CD14-positive monocyte (primary cell): ENCODE measurements around the gene LRPPRC. TPM values are rescaled to one million over a fixed set of nuclear protein-coding genes. Genes with fewer than 3 reads are reported as not detected.

Experiments used
- DNase-seq, 3 donors: peaks; one replicate each; pipeline ENCODE4 v3.0.0-alpha.2; 2011 to 2022
- H2AFZ ChIP-seq: 2 replicates; pipeline ENCODE4 v1.6.0; 2012; ENCODE audit warnings: mild to moderate bottlenecking, low read depth, low read length, inconsistent platforms; ENCODE audit not compliant: insufficient read depth, poor library complexity, severe bottlenecking
- H3K27ac ChIP-seq, 2 donors: 1 replicate in 1 of 2; 2 replicates in 1 of 2; pipeline ENCODE4 v1.5.1; 2012 to 2013; ENCODE audit warnings: low read length in 2 of 2, control low read depth in 1 of 2, inconsistent platforms in 1 of 2, low read depth in 1 of 2, mild to moderate bottlenecking in 1 of 2
- H3K27me3 ChIP-seq, 2 donors: one replicate each; pipeline versions ENCODE4 v1.6.0 to v1.6.1; 2011 to 2013; ENCODE audit warnings: low read length in 2 of 2; ENCODE audit not compliant: control insufficient read depth in 2 of 2, insufficient read depth in 2 of 2
- H3K36me3 ChIP-seq, 2 donors: replicated peaks in 1 of 2; 1 replicate in 1 of 2; 2 replicates in 1 of 2; pipeline versions ENCODE4 v1.5.1 to v1.6.1; 2012 to 2013; ENCODE audit warnings: low read length in 2 of 2, control low read depth in 1 of 2, inconsistent platforms in 1 of 2, mild to moderate bottlenecking in 1 of 2; ENCODE audit not compliant: insufficient read depth in 2 of 2, control insufficient read depth in 1 of 2
- H3K4me1 ChIP-seq, 2 donors: 1 replicate in 1 of 2; 2 replicates in 1 of 2; pipeline versions ENCODE4 v1.5.1 to v1.6.1; 2012 to 2013; ENCODE audit warnings: low read length in 2 of 2, control low read depth in 1 of 2, inconsistent platforms in 1 of 2, mild to moderate bottlenecking in 1 of 2, moderate library complexity in 1 of 2; ENCODE audit not compliant: insufficient read depth in 2 of 2, control insufficient read depth in 1 of 2
- H3K4me2 ChIP-seq: replicated peaks from 2 replicates; pipeline ENCODE3; 2012; ENCODE audit warnings: low read length, moderate library complexity, mild to moderate bottlenecking; ENCODE audit not compliant: poor library complexity, severe bottlenecking; ENCODE audit errors: extremely low read depth
- H3K4me3 ChIP-seq, 3 experiments: fragments of 200-600 bp in 1 of 3; sonication (generic) in 1 of 3; replicated peaks in 1 of 3; 1 replicate in 2 of 3; 2 replicates in 1 of 3; pipeline ENCODE4 v1.5.1; 2011 to 2013; ENCODE audit warnings: low read length in 3 of 3, mild to moderate bottlenecking in 3 of 3, control low read depth in 2 of 3, low read depth in 2 of 3, inconsistent platforms in 1 of 3, moderate library complexity in 1 of 3
- H3K79me2 ChIP-seq: 2 replicates; pipeline ENCODE4 v1.6.0; 2012; ENCODE audit warnings: mild to moderate bottlenecking, control low read depth, inconsistent platforms, low read length, moderate library complexity; ENCODE audit not compliant: insufficient read depth
- H3K9ac ChIP-seq: 2 replicates; pipeline ENCODE4 v1.6.0; 2017; ENCODE audit warnings: low read length, mild to moderate bottlenecking; ENCODE audit not compliant: insufficient read depth, poor library complexity, severe bottlenecking
- H3K9me3 ChIP-seq, 2 donors: replicated peaks in 1 of 2; 1 replicate in 1 of 2; 2 replicates in 1 of 2; pipeline versions ENCODE4 v1.5.1 to v1.6.1; 2012 to 2013; ENCODE audit warnings: low read length in 2 of 2, control low read depth in 1 of 2; ENCODE audit not compliant: control insufficient read depth in 1 of 2, insufficient read depth in 1 of 2
- H4K20me1 ChIP-seq: 2 replicates; pipeline ENCODE4 v1.6.0; 2012; ENCODE audit warnings: mild to moderate bottlenecking, low read length, control low read depth, moderate library complexity; ENCODE audit not compliant: insufficient read depth
- H3K27ac Mint-ChIP-seq, 7 donors: one replicate each; pipeline ENCODE4 v1.8.0; 2020; ENCODE audit warnings: mild to moderate bottlenecking in 7 of 7, mixed read lengths in 7 of 7, moderate library complexity in 6 of 7, inconsistent platforms in 2 of 7
- H3K27me3 Mint-ChIP-seq, 3 donors: one replicate each; pipeline ENCODE4 v1.8.0; 2021 to 2022; ENCODE audit warnings: low read depth in 3 of 3, mild to moderate bottlenecking in 3 of 3, mixed read lengths in 3 of 3, moderate library complexity in 3 of 3, inconsistent platforms in 1 of 3
- H3K36me3 Mint-ChIP-seq, 2 donors: one replicate each; pipeline ENCODE4 v1.8.0; 2020; ENCODE audit warnings: mixed read lengths in 2 of 2, inconsistent platforms in 1 of 2, mild to moderate bottlenecking in 1 of 2
- H3K4me1 Mint-ChIP-seq: one replicate; pipeline ENCODE4 v1.8.0; 2020; ENCODE audit warnings: mild to moderate bottlenecking, mixed read lengths
- H3K4me3 Mint-ChIP-seq, 2 donors: one replicate each; pipeline ENCODE4 v1.8.0; 2020; ENCODE audit warnings: mild to moderate bottlenecking in 2 of 2, mixed read lengths in 2 of 2, moderate library complexity in 1 of 2
- H3K9me3 Mint-ChIP-seq, 7 donors: one replicate each; pipeline ENCODE4 v1.8.0; 2020 to 2022; ENCODE audit warnings: mixed read lengths in 7 of 7, mild to moderate bottlenecking in 6 of 7, moderate library complexity in 6 of 7, inconsistent platforms in 2 of 7
- CTCF ChIP-seq: fragments of 200-600 bp; IDR thresholded peaks from one replicate; pipeline ENCODE4 v1.8.0; 2022; ENCODE audit warnings: antibody characterized with exemption, mild to moderate bottlenecking
- WGBS: methylation state at CpG from one replicate; pipeline ENCODE4 v1.1.5; 2013; ENCODE audit warnings: missing lambda C conversion rate; ENCODE audit not compliant: insufficient coverage; 5-methylcytosine and 5-hydroxymethylcytosine counted together
- intact Hi-C, 2 donors: fragments of 100-400 bp; cut with micrococcal nuclease; formaldehyde crosslinking; loops; one replicate each; pipeline versions ENCODE4 v1.15.0 to v1.15.1; 2023
- polyA plus RNA-seq, 3 donors: library from polyadenylated mRNA; depleted of rRNA in 1 of 3; unstranded in 2 of 3; stranded (reverse) in 1 of 3; fragments of 300-500 nt in 2 of 3; fragments of >200 nt in 1 of 3; fragmentation: Illumina TruSeq in 2 of 3; gene quantifications; 1 replicate in 2 of 3; 2 replicates in 1 of 3; pipeline ENCODE4 v1.2.3, GENCODE V29; 2012 to 2021

Gene LRPPRC
- polyA plus RNA-seq, 3 donors, result 15.5 to 25.0 (median 24.8) TPM

GRCh38 chr2:43905371-43905803 is 90.4 kb downstream of the LRPPRC start:
- no peak overlapping the region for H3K27ac ChIP-seq
- no peaks in the 10 kb centered on the region for H3K9me3 ChIP-seq
- H3K9ac ChIP-seq, result no peak overlapping the region
- peaks cover 37 to 84% of the 10 kb centered on the region in 2 donors for H3K36me3 ChIP-seq
- H3K4me2 ChIP-seq, result no peak overlapping the region
- no peak for DNase-seq
- H3K79me2 ChIP-seq, result no peaks in the 10 kb centered on the region
- no peaks in the 10 kb centered on the region for H3K27me3 ChIP-seq
- no peak for TF ChIP-seq CTCF
- no peak overlapping the region for H3K27ac Mint-ChIP-seq
- peaks cover 4% of the 10 kb centered on the region for H3K4me1 Mint-ChIP-seq
- no peak overlapping the region for H2AFZ ChIP-seq
- no peaks in the 10 kb centered on the region for H3K27me3 Mint-ChIP-seq
- H3K4me3 ChIP-seq, result no peak overlapping the region
- no peaks in the 10 kb centered on the region for H4K20me1 ChIP-seq
- H3K4me3 Mint-ChIP-seq, result no peak overlapping the region
- peaks cover 69 to 76% of the 10 kb centered on the region in 2 donors for H3K36me3 Mint-ChIP-seq
- 96% methylated on average over 9 of the region's 11 CpGs for WGBS
- no peaks in the 10 kb centered on the region for H3K4me1 ChIP-seq
- intact Hi-C loops, result no loop called here
- H3K9me3 Mint-ChIP-seq, result no peaks in the 10 kb centered on the region

- peaks cover 66 to 76% of the 10 kb centered on the region in 2 donors for H3K36me3 Mint-ChIP-seq
- H3K27ac ChIP-seq, result no peak overlapping the region
- intact Hi-C loops, result no loop called here
- no peaks in the 10 kb centered on the region for H3K79me2 ChIP-seq
- DNase-seq, result no peak
- no peaks in the 10 kb centered on the region for H3K9me3 ChIP-seq
- H3K4me2 ChIP-seq, result no peak overlapping the region
- no peaks in the 10 kb centered on the region for H3K4me1 ChIP-seq
- no CpG with 5 or more reads among the region's 2 CpGs for WGBS
- H3K4me3 ChIP-seq, result no peak overlapping the region
- peaks cover 61 to 96% of the 10 kb centered on the region in 2 donors for H3K36me3 ChIP-seq
- H3K9me3 Mint-ChIP-seq, result no peaks in the 10 kb centered on the region
- H4K20me1 ChIP-seq, result no peaks in the 10 kb centered on the region
- no peak overlapping the region for H3K9ac ChIP-seq
- H2AFZ ChIP-seq, result no peak overlapping the region
- no peak overlapping the region for H3K27ac Mint-ChIP-seq
- TF ChIP-seq CTCF, result no peak
- H3K4me1 Mint-ChIP-seq, result no peaks in the 10 kb centered on the region
- H3K4me3 Mint-ChIP-seq, result no peak overlapping the region
- no peaks in the 10 kb centered on the region for H3K27me3 Mint-ChIP-seq
- no peaks in the 10 kb centered on the region for H3K27me3 ChIP-seq
Observed at GRCh38 chr2:43899589-43899988, 96.2 kb downstream of the LRPPRC start.
